Tibial nerve (tissue), 4 donors: ENCODE measurements around the gene SESTD1.

Source experiments
- EP300 ChIP-seq, 2 donors: sonication (generic); formaldehyde crosslinking; IDR thresholded peaks; one replicate each; pipeline ENCODE4 v1.6.1; 2017; ENCODE audit warnings: antibody characterized with exemption in 2 of 2, mild to moderate bottlenecking in 1 of 2
- POLR2A ChIP-seq, 2 donors: fragments of 450-650 bp; IDR thresholded peaks; one replicate each; pipeline ENCODE4 v1.6.1; 2017; ENCODE audit warnings: antibody characterized with exemption in 2 of 2, mild to moderate bottlenecking in 2 of 2, moderate library complexity in 2 of 2
- TF ChIP-seq, protein P1 (sequence below), 5 experiments: fragments of 200-600 bp in 3 of 5; fragments of 450-650 bp in 2 of 5; sonication (generic) in 3 of 5; IDR thresholded peaks; one replicate each; pipeline ENCODE4 v1.5.1; 2016 to 2019; ENCODE audit warnings: antibody characterized with exemption in 5 of 5, mild to moderate bottlenecking in 3 of 5, moderate library complexity in 2 of 5

GRCh38 chr2:179177694-179178093, 86.9 kb downstream of the SESTD1 start:
- TF ChIP-seq, protein P1, sequence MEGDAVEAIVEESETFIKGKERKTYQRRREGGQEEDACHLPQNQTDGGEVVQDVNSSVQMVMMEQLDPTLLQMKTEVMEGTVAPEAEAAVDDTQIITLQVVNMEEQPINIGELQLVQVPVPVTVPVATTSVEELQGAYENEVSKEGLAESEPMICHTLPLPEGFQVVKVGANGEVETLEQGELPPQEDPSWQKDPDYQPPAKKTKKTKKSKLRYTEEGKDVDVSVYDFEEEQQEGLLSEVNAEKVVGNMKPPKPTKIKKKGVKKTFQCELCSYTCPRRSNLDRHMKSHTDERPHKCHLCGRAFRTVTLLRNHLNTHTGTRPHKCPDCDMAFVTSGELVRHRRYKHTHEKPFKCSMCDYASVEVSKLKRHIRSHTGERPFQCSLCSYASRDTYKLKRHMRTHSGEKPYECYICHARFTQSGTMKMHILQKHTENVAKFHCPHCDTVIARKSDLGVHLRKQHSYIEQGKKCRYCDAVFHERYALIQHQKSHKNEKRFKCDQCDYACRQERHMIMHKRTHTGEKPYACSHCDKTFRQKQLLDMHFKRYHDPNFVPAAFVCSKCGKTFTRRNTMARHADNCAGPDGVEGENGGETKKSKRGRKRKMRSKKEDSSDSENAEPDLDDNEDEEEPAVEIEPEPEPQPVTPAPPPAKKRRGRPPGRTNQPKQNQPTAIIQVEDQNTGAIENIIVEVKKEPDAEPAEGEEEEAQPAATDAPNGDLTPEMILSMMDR (IDR thresholded peaks at IDR 0.05) = no peak
- TF ChIP-seq POLR2A (IDR thresholded peaks at IDR 0.05) (no peak), EP300 (IDR thresholded peaks at IDR 0.05) (no peak)
